Right lobe of liver (tissue), 4 donors: Measurements from ENCODE around the gene CD79B.

Experiments used
- POLR2A ChIP-seq: fragments of 450-650 bp; IDR thresholded peaks from one replicate; pipeline ENCODE4 v1.6.1; 2017; ENCODE audit warnings: antibody characterized with exemption, mild to moderate bottlenecking
- TF ChIP-seq, protein P1 (sequence below), 4 donors: fragments of 200-600 bp in 3 of 4; fragments of 450-650 bp in 1 of 4; IDR thresholded peaks; one replicate each; pipeline versions ENCODE4 v1.5.1 to v1.8.0; 2016 to 2022; ENCODE audit warnings: antibody characterized with exemption in 4 of 4, mild to moderate bottlenecking in 2 of 4
- donor health status: DM: no; HTN: no; CAD: no.
- donor health status: DM: no; HTN: no; CAD: no.
- donor health status: DM: no; HTN: yes; CAD: no.

DNA sequence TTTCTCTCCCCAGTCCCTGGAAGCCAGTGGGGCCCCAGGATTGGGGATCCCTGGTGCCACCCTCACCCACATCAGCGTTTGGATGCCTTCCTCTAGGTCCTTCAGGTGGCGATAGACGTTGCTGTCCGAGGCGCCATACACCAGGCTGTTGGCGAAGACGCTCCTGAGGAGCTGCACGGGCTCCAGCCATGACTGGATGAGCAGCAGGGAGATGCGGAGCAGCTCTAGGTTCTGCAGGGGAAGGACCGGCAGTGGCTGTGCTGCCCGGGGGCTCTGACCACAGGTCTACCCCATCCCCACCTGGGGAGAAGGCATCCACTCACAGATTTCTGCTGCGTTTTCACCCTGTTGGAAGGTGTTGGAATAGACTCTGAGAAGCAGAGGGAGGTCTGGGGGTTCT lies 51.4 kb downstream of the CD79B start:
- TF ChIP-seq, protein P1, sequence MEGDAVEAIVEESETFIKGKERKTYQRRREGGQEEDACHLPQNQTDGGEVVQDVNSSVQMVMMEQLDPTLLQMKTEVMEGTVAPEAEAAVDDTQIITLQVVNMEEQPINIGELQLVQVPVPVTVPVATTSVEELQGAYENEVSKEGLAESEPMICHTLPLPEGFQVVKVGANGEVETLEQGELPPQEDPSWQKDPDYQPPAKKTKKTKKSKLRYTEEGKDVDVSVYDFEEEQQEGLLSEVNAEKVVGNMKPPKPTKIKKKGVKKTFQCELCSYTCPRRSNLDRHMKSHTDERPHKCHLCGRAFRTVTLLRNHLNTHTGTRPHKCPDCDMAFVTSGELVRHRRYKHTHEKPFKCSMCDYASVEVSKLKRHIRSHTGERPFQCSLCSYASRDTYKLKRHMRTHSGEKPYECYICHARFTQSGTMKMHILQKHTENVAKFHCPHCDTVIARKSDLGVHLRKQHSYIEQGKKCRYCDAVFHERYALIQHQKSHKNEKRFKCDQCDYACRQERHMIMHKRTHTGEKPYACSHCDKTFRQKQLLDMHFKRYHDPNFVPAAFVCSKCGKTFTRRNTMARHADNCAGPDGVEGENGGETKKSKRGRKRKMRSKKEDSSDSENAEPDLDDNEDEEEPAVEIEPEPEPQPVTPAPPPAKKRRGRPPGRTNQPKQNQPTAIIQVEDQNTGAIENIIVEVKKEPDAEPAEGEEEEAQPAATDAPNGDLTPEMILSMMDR (IDR thresholded peaks at IDR 0.05): no peak
- TF ChIP-seq POLR2A: no peak
